ENCODE measurements around the gene ZNF45. TPM values are rescaled to one million over a fixed set of nuclear protein-coding genes. Genes with fewer than 3 reads are reported as not detected.

The ZNF45 gene
- total and polyA plus RNA-seq, 2 of the 13 experiments (the other 11 are each of a cell fraction or from before 2014, with no cell fraction given), result 2.4 to 11.3 TPM

DNA sequence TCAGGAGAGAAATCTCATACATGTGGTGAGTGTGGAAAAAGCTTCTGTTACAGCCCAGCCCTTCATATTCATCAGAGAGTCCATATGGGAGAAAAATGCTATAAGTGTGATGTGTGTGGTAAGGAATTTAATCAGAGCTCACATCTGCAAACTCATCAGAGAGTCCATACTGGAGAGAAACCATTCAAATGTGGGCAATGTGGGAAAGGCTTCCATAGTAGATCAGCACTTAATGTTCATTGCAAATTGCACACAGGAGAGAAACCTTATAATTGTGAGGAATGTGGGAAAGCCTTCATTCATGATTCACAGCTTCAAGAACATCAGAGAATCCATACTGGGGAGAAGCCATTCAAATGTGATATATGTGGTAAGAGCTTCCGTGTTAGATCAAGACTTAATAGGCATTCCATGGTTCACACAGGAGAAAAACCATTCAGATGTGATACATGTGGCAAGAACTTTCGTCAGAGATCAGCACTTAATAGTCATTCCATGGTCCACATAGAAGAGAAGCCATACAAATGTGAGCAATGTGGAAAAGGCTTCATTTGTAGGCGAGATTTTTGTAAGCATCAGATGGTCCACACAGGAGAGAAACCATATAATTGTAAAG, 31.1 kb upstream of the ZNF45 start:
- no peak overlapping the region for H3K27ac ChIP-seq (ENCODE audit: extremely low read length, insufficient read depth, low read length)
- H3K27me3 ChIP-seq (ENCODE audit: control insufficient read depth in 1 of 2, insufficient read depth in 2 of 2, low read length in 2 of 2), result no peaks in the 10 kb centered on the region
- ATAC-seq, result no peak
- no peak overlapping the region for H2AFZ ChIP-seq (ENCODE audit: low read length)
- H3K9ac ChIP-seq (ENCODE audit: insufficient read depth, low read depth, low read length), result no peak overlapping the region
- FAIRE-seq, result no peak
- no peak overlapping the region for H3K4me3 ChIP-seq (replicated peaks in 1 of 3; ENCODE audit: insufficient read depth in 1 of 3, low read depth in 2 of 3, low read length in 3 of 3)
- WGBS (ENCODE audit: low lambda C conversion rate), result 87% methylated on average over 3 of the region's 3 CpGs
- peaks cover 13 to 30% of the 10 kb centered on the region in 2 experiments for H3K36me3 ChIP-seq (replicated peaks in 1 of 2; ENCODE audit: control insufficient read depth in 1 of 2, insufficient read depth in 2 of 2, low read length in 2 of 2)
- no peak for TF ChIP-seq ZNF781 (CRISPR knock-in tag; IDR thresholded peaks at IDR 0.05; ENCODE audit: borderline replicate concordance, not compliant biosample characterization)
- TF ChIP-seq ZNF563 (CRISPR knock-in tag; IDR thresholded peaks at IDR 0.05), result no peak
- TF ChIP-seq, protein P1, sequence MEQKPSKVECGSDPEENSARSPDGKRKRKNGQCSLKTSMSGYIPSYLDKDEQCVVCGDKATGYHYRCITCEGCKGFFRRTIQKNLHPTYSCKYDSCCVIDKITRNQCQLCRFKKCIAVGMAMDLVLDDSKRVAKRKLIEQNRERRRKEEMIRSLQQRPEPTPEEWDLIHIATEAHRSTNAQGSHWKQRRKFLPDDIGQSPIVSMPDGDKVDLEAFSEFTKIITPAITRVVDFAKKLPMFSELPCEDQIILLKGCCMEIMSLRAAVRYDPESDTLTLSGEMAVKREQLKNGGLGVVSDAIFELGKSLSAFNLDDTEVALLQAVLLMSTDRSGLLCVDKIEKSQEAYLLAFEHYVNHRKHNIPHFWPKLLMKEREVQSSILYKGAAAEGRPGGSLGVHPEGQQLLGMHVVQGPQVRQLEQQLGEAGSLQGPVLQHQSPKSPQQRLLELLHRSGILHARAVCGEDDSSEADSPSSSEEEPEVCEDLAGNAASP (CRISPR knock-in tag; IDR thresholded peaks at IDR 0.05; ENCODE audit: borderline replicate concordance), result no peak
- no peak for TF ChIP-seq NRL (CRISPR knock-in tag; IDR thresholded peaks at IDR 0.05; ENCODE audit: borderline replicate concordance)
- no peak for TF ChIP-seq ZBTB1 (CRISPR knock-in tag; IDR thresholded peaks at IDR 0.05; ENCODE audit: borderline replicate concordance)
- TF ChIP-seq ZNF746 (CRISPR knock-in tag; IDR thresholded peaks at IDR 0.05), result no peak
- no peak for TF ChIP-seq HOXA9 (CRISPR knock-in tag; IDR thresholded peaks at IDR 0.05; ENCODE audit: borderline replicate concordance)
- TF ChIP-seq GTF2F1 (IDR thresholded peaks at IDR 0.05; ENCODE audit: low read length), result no peak
- TF ChIP-seq KLF13 (CRISPR knock-in tag; IDR thresholded peaks at IDR 0.05), result no peak
- no peak for TF ChIP-seq U2AF1 (optimal IDR thresholded peaks at IDR 0.05; ENCODE audit: low read depth, low read length)
- TF ChIP-seq ZNF652 (CRISPR knock-in tag; IDR thresholded peaks at IDR 0.05; ENCODE audit: borderline replicate concordance, low read depth), result no peak
- TF ChIP-seq NAIF1 (CRISPR knock-in tag; IDR thresholded peaks at IDR 0.05; ENCODE audit: borderline replicate concordance), result no peak
- no peak for TF ChIP-seq ZFP37 (CRISPR knock-in tag; IDR thresholded peaks at IDR 0.05; ENCODE audit: borderline replicate concordance)
- H3K4me2 ChIP-seq (ENCODE audit: low read depth, low read length), result no peak overlapping the region
- BruUV-seq (replicated peaks), result no TSS peak
- H4K20me1 ChIP-seq (ENCODE audit: insufficient read depth, low read length), result no peaks in the 10 kb centered on the region
- DNase-seq (ENCODE audit: low spot score), result no peak
- POLR2A ChIA-PET, result no interaction called here
- intact Hi-C loops (cut with micrococcal nuclease; ENCODE audit: unreplicated experiment) (no loop called here), in situ Hi-C loops (cut with HindIII; ENCODE audit: extremely low pct_ligation_motif_present, low pct_unique_long_range_greater_than_20kb) (no loop called here)
- CTCF ChIA-PET (ENCODE audit: low intra/inter-chr PET ratio, low total read pairs), result no interaction called here
- H3K9me3 ChIP-seq (ENCODE audit: low read length), result peaks cover 76% of the 10 kb centered on the region
- H3K4me1 ChIP-seq (ENCODE audit: insufficient read depth, low read length), result no peaks in the 10 kb centered on the region
- no peaks in the 10 kb centered on the region for H3K79me2 ChIP-seq (ENCODE audit: insufficient read depth, low read length)
